Astrocyte of the spinal cord (primary cell): ENCODE measurements around the gene LRSAM1.

Experiments
- DNase-seq: peaks from one replicate; pipeline ENCODE4 v3.0.0; 2011; ENCODE audit warnings: low read depth, low spot score
- H3K4me3 ChIP-seq: 2 replicates; pipeline ENCODE4 v1.5.1; 2011; ENCODE audit warnings: low read depth, mild to moderate bottlenecking, low read length, moderate library complexity
- in situ Hi-C: cut with HindIII; loops from 2 replicates; pipeline ENCODE4 v1.10.0; 2017; ENCODE audit warnings: low sequenced_read_pairs
- TF ChIP-seq, protein P1 (sequence below): IDR thresholded peaks from 2 replicates; pipeline ENCODE4 v1.5.1; 2012; ENCODE audit warnings: low read depth, mild to moderate bottlenecking, low read length, inconsistent platforms

LRSAM1 gene

DNA sequence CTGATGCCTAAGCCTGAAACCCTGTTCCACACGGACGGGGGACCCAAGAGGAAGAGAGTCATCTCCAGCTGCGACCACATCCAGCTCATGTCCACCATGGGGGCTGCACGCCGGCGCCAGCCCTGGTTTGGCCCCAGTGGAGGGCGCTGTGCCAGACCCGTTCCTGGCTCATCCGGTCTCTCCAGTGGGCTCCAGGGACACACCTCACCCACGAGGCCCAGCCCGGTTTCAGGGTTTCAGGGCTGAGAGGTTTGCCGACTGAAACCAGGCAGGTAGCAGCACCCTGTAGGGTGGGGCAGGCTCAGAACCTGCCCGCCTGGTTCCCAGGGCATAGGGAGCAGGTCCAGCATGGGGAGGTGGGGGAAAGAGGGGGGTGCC is 89.3 kb downstream of the LRSAM1 start:
- no peak overlapping the region for H3K4me3 ChIP-seq
- DNase-seq = no peak
- in situ Hi-C loops = no loop called here
- TF ChIP-seq, protein P1, sequence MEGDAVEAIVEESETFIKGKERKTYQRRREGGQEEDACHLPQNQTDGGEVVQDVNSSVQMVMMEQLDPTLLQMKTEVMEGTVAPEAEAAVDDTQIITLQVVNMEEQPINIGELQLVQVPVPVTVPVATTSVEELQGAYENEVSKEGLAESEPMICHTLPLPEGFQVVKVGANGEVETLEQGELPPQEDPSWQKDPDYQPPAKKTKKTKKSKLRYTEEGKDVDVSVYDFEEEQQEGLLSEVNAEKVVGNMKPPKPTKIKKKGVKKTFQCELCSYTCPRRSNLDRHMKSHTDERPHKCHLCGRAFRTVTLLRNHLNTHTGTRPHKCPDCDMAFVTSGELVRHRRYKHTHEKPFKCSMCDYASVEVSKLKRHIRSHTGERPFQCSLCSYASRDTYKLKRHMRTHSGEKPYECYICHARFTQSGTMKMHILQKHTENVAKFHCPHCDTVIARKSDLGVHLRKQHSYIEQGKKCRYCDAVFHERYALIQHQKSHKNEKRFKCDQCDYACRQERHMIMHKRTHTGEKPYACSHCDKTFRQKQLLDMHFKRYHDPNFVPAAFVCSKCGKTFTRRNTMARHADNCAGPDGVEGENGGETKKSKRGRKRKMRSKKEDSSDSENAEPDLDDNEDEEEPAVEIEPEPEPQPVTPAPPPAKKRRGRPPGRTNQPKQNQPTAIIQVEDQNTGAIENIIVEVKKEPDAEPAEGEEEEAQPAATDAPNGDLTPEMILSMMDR = no peak

DNA sequence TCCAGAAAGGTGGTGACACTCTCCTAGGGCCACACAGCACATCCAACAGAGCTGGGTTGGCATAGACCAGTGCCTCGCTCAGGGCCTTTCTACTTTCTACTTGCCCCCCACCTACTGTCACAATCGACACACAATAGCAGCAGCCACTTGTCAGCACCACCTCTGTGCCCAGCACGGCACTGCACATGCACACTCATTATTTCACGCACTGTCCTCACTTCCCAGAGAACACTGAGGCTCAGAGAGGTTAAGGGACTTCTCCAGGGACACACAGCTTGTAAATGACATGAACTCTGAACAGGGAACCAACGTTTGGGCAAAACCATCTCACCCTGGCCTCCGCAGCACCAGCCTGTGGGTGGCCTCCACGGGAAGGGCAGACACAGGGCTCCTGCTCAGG is 89.9 kb downstream of the LRSAM1 start:
- TF ChIP-seq, protein P1 = no peak
- in situ Hi-C loops = no loop called here
- no peak overlapping the region for H3K4me3 ChIP-seq
- no peak for DNase-seq

DNA sequence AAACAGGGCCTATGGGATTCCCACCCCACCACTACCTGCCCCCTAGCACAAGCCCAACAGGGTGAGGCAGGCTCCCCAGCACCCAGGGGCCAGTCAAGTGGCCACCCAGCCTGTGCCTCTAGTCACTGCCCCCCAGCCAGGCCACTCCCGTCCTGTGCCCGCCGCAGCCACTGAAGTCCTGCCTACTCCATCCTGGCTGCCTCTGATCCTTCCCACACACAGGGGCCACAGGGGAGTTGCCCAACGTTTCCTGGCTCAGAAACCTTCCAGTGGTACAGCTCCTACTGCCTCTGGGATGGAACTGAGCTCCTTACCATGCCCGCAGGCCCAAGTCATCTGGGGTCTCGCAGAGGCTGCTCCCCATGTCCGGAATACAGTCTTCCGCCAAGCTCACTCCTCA is 90.6 kb downstream of the LRSAM1 start:
- TF ChIP-seq, protein P1 = no peak
- in situ Hi-C loops = no loop called here
- DNase-seq = no peak
- H3K4me3 ChIP-seq = no peak overlapping the region

DNA sequence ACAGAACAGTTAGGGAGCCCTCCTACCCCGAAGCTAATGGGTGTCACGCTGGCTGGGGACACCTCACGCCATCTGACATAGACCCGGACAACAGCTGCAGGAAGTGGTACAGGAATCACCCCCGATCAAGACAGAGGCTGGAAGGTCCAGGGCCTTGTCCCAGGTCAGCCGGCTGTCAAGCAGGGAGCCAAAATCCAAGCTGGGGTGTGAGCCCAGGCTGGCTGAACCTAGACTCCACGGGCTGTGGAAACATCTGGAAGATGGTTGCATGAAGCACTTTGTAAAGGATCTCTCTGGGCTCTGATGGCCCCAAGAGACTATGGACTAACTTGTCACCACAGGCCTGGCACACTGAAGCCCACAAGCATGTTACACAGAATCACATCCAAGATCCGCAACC is 91.9 kb downstream of the LRSAM1 start:
- in situ Hi-C loops = no loop called here
- no peak overlapping the region for H3K4me3 ChIP-seq
- no peak for DNase-seq
- TF ChIP-seq, protein P1 = no peak

DNA sequence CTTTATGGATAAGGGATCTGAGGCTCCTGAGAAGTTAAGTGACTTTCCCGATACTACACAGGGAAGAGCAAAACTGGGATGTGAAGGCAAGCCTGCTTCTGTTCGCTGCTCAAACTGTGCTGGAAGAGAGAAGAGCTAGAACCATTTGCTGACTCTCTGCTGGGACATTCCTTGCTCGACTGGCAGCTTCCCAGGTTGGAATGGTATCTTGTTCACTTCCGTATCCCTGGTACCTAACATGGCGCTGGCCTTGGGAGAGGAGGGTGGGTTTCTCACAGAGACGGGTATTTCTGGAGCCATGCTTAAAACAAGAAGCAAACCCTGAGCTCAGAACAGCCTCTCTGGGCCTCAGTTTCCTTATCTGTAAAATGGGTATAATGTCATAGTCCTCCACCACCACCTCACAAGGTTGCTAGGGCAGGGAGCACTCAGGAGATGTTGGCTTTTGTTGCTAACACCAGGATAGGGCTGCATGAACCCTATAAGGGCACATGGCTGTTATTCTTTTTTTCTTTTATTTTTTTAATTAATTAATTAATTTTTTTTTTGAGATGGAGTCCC is 92.7 kb downstream of the LRSAM1 start:
- TF ChIP-seq, protein P1 = no peak
- H3K4me3 ChIP-seq = no peak overlapping the region
- in situ Hi-C loops = no loop called here
- no peak for DNase-seq

GRCh38 chr9:127545196-127546124 is 94.2 kb downstream of the LRSAM1 start:
- H3K4me3 ChIP-seq = no peak overlapping the region
- peak; percentile 91 for DNase-seq
- TF ChIP-seq, protein P1 = no peak
- in situ Hi-C loops = no loop called here
